ENCODE measurements around the gene CS.
"Not testable (repeated sequence)": the region's sequence is repeated elsewhere in the genome, so short reads cannot be mapped to it uniquely, and the experiment has no call there.

- TF ChIP-seq CTCF (IDR thresholded peaks at IDR 0.05 in 4 of 5, conservative IDR thresholded peaks at IDR 0.05 in 1 of 5); POLR2A (IDR thresholded peaks at IDR 0.05): not testable (repeated sequence)
These were observed 21.5 kb upstream of the CS start for GRCh38 chr12:56321610-56322009.

All from gastrocnemius medialis (tissue), 4 donors.